ENCODE measurements around the gene UBE2L3.

The UBE2L3 gene

DNA sequence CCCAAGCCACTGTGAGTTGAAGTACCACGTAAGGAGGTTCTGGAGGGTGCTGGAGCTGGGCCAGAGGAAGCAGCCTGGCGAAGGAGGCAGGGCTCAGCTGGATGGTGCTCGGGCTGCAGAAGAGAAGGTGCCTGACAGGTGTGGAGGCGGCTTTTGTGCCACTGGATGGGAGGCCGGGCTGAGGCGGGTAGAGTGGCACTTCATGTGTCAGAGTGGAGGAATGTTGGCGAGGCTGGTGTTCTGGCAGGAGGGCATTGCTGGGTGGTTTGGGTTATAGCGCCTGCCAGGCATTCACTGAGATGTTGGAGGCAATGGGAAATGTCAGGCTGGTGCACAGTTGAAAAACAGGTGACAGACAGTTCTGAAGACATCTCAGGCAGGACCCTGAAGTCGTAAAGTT is 24.2 kb downstream of the UBE2L3 start (continued):
- TF ChIP-seq, protein P1, sequence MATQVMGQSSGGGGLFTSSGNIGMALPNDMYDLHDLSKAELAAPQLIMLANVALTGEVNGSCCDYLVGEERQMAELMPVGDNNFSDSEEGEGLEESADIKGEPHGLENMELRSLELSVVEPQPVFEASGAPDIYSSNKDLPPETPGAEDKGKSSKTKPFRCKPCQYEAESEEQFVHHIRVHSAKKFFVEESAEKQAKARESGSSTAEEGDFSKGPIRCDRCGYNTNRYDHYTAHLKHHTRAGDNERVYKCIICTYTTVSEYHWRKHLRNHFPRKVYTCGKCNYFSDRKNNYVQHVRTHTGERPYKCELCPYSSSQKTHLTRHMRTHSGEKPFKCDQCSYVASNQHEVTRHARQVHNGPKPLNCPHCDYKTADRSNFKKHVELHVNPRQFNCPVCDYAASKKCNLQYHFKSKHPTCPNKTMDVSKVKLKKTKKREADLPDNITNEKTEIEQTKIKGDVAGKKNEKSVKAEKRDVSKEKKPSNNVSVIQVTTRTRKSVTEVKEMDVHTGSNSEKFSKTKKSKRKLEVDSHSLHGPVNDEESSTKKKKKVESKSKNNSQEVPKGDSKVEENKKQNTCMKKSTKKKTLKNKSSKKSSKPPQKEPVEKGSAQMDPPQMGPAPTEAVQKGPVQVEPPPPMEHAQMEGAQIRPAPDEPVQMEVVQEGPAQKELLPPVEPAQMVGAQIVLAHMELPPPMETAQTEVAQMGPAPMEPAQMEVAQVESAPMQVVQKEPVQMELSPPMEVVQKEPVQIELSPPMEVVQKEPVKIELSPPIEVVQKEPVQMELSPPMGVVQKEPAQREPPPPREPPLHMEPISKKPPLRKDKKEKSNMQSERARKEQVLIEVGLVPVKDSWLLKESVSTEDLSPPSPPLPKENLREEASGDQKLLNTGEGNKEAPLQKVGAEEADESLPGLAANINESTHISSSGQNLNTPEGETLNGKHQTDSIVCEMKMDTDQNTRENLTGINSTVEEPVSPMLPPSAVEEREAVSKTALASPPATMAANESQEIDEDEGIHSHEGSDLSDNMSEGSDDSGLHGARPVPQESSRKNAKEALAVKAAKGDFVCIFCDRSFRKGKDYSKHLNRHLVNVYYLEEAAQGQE (tag by site-specific recombination; IDR thresholded peaks at IDR 0.05) = no peak
- TF ChIP-seq MEIS1 (CRISPR knock-in tag; IDR thresholded peaks at IDR 0.05; ENCODE audit: borderline replicate concordance) = no peak

DNA sequence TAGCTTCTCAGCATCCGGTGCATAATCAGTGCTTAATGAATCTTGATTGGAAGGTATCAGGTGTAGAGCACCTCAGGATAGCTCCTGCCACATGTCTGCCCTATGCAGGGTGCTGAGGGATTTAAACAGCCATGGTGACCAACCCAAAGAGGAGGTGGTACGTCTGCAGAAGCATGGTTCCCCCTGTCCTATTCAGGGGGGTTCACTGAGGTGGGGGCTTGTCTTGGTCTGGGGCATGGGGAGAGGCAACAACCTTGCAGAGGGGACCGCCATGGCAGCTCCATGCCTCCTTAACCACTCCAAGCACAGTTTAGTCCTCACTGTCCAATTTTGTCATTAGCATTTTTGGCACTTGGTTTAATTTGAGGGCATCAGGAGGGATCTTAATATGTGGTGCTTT is 24.9 kb downstream of the UBE2L3 start:
- H3K27ac ChIP-seq (ENCODE audit: extremely low read depth, low read depth, low read length) = no peak overlapping the region
- TF ChIP-seq GFI1B (tag by site-specific recombination; IDR thresholded peaks at IDR 0.05) (no peak), REPIN1 (tag by site-specific recombination; IDR thresholded peaks at IDR 0.05; ENCODE audit: low read depth) (no peak), ZNF792 (tag by site-specific recombination; IDR thresholded peaks at IDR 0.05) (no peak), GLIS2 (tag by site-specific recombination; IDR thresholded peaks at IDR 0.05) (no peak), ZNF10 (tag by site-specific recombination; IDR thresholded peaks at IDR 0.05) (no peak), ZNF777 (tag by site-specific recombination; IDR thresholded peaks at IDR 0.05; ENCODE audit: borderline replicate concordance) (no peak), ZNF433 (tag by site-specific recombination; IDR thresholded peaks at IDR 0.05; ENCODE audit: low read depth) (no peak), GLI4 (tag by site-specific recombination; IDR thresholded peaks at IDR 0.05) (no peak), ZNF621 (tag by site-specific recombination; IDR thresholded peaks at IDR 0.05) (no peak), BCL11B (tag by site-specific recombination; IDR thresholded peaks at IDR 0.05; ENCODE audit: low read depth) (no peak)
- TF ChIP-seq, protein P2, sequence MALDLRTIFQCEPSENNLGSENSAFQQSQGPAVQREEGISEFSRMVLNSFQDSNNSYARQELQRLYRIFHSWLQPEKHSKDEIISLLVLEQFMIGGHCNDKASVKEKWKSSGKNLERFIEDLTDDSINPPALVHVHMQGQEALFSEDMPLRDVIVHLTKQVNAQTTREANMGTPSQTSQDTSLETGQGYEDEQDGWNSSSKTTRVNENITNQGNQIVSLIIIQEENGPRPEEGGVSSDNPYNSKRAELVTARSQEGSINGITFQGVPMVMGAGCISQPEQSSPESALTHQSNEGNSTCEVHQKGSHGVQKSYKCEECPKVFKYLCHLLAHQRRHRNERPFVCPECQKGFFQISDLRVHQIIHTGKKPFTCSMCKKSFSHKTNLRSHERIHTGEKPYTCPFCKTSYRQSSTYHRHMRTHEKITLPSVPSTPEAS (tag by site-specific recombination; IDR thresholded peaks at IDR 0.05) = no peak
- TF ChIP-seq, protein P3, sequence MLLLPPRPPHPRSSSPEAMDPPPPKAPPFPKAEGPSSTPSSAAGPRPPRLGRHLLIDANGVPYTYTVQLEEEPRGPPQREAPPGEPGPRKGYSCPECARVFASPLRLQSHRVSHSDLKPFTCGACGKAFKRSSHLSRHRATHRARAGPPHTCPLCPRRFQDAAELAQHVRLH (tag by site-specific recombination; IDR thresholded peaks at IDR 0.05) = no peak
- TF ChIP-seq, protein P4, sequence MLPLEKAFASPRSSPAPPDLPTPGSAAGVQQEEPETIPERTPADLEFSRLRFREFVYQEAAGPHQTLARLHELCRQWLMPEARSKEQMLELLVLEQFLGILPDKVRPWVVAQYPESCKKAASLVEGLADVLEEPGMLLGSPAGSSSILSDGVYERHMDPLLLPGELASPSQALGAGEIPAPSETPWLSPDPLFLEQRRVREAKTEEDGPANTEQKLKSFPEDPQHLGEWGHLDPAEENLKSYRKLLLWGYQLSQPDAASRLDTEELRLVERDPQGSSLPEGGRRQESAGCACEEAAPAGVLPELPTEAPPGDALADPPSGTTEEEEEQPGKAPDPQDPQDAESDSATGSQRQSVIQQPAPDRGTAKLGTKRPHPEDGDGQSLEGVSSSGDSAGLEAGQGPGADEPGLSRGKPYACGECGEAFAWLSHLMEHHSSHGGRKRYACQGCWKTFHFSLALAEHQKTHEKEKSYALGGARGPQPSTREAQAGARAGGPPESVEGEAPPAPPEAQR (tag by site-specific recombination; IDR thresholded peaks at IDR 0.05) = no peak
- TF ChIP-seq, protein P5, sequence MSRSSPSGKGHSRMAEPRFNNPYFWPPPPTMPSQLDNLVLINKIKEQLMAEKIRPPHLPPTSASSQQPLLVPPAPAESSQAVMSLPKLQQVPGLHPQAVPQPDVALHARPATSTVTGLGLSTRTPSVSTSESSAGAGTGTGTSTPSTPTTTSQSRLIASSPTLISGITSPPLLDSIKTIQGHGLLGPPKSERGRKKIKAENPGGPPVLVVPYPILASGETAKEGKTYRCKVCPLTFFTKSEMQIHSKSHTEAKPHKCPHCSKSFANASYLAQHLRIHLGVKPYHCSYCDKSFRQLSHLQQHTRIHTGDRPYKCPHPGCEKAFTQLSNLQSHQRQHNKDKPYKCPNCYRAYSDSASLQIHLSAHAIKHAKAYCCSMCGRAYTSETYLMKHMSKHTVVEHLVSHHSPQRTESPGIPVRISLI (tag by site-specific recombination; IDR thresholded peaks at IDR 0.05) = no peak
- TF ChIP-seq, protein P6, sequence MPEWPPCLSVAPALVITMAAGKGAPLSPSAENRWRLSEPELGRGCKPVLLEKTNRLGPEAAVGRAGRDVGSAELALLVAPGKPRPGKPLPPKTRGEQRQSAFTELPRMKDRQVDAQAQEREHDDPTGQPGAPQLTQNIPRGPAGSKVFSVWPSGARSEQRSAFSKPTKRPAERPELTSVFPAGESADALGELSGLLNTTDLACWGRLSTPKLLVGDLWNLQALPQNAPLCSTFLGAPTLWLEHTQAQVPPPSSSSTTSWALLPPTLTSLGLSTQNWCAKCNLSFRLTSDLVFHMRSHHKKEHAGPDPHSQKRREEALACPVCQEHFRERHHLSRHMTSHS (tag by site-specific recombination; IDR thresholded peaks at IDR 0.05) = no peak
- no peak overlapping the region for H3K4me3 ChIP-seq (ENCODE audit: low read depth, low read length)
- POLR2A ChIA-PET = no interaction called here
- no peaks in the 10 kb centered on the region for H3K9me3 ChIP-seq (ENCODE audit: control insufficient read depth, insufficient read depth, low read depth, low read length)
- CTCF ChIA-PET = interaction anchor here (1.3 to 2.7 kb wide), 3 partner anchors 13 to 50 kb away, joined by 3 to 18 read pairs (median 11); partner anchors contain the start of gene SDF2L1
- peaks cover 15 to 74% of the 10 kb centered on the region in 2 experiments for H3K36me3 ChIP-seq (ENCODE audit: control insufficient read depth in 2 of 2, insufficient read depth in 1 of 2, low read length in 2 of 2)
- H3K4me1 ChIP-seq (ENCODE audit: control insufficient read depth, insufficient read depth, low read length) = no peaks in the 10 kb centered on the region

All from HEK293 (cell line).